Stomach (tissue), 9 donors: ENCODE data around the gene ERVFRD-1. TPM values are rescaled to one million over a fixed set of nuclear protein-coding genes. Genes with fewer than 3 reads are reported as not detected.

ENCODE experiments used
- DNase-seq, 2 donors: peaks; one replicate each; pipeline versions ENCODE4 v3.0.0 to v3.0.0-alpha.2; 2013 to 2019
- H3K27ac ChIP-seq, 5 donors: fragments of 200-600 bp in 4 of 5; sonication (generic) in 4 of 5; one replicate each; pipeline ENCODE4 v1.5.1; 2013 to 2019; ENCODE audit warnings: mild to moderate bottlenecking in 1 of 5, moderate library complexity in 1 of 5
- H3K27me3 ChIP-seq, 3 donors: fragments of 200-600 bp; sonication (generic); one replicate each; pipeline ENCODE4 v1.5.1; 2017 to 2019; ENCODE audit warnings: mixed run types in 1 of 3
- H3K36me3 ChIP-seq, 4 donors: fragments of 200-600 bp; sonication (generic); 1 replicate in 3 of 4; 2 replicates in 1 of 4; pipeline ENCODE4 v1.5.1; 2016 to 2019
- H3K4me1 ChIP-seq, 4 donors: fragments of 200-600 bp; sonication (generic); one replicate each; pipeline ENCODE4 v1.5.1; 2016 to 2019
- H3K4me3 ChIP-seq, 4 donors: fragments of 200-600 bp; sonication (generic) in 3 of 4; one replicate each; pipeline ENCODE4 v1.5.1; 2016 to 2019; ENCODE audit warnings: mild to moderate bottlenecking in 1 of 4
- H3K9me3 ChIP-seq, 4 donors: fragments of 200-600 bp; sonication (generic); one replicate each; pipeline ENCODE4 v1.5.1; 2016 to 2019
- EP300 ChIP-seq: sonication (generic); formaldehyde crosslinking; IDR thresholded peaks from one replicate; pipeline ENCODE4 v1.6.1; 2017; ENCODE audit warnings: antibody characterized with exemption
- POLR2A ChIP-seq, 4 donors: fragments of 450-650 bp; IDR thresholded peaks; one replicate each; pipeline ENCODE4 v1.6.1; 2016; ENCODE audit warnings: antibody characterized with exemption in 4 of 4, control low read depth in 2 of 4, mild to moderate bottlenecking in 1 of 4, moderate library complexity in 1 of 4
- POLR2AphosphoS5 ChIP-seq, 3 donors: sonication (generic); formaldehyde crosslinking; IDR thresholded peaks; one replicate each; pipeline ENCODE4 v1.6.1; 2016; ENCODE audit warnings: antibody characterized with exemption in 3 of 3
- WGBS, 5 donors: extraction: QIAGEN DNeasy Blood & Tissue Kit in 3 of 5; methylation state at CpG; one replicate each; pipeline versions ENCODE4 v1.1.5 to v1.1.7; 2013 to 2018; 5-methylcytosine and 5-hydroxymethylcytosine counted together
- intact Hi-C: fragments of 100-400 bp; cut with DNase I; formaldehyde crosslinking; loops from one replicate; pipeline ENCODE4 v1.15.1; 2023; ENCODE audit warnings: low total_unique reads
- polyA plus RNA-seq, 3 donors: library from polyadenylated mRNA; stranded (reverse); fragments of 200-250 nt; gene quantifications; one replicate each; pipeline ENCODE4 v1.2.3, GENCODE V29; 2013
- total RNA-seq, 5 donors: library from RNA; depleted of rRNA; stranded (reverse); fragments of >200 nt; gene quantifications; one replicate each; pipeline versions ENCODE4 v1.1.0 to v1.2.3, GENCODE V29; 2014 to 2016
- TF ChIP-seq, protein P1 (sequence below), 7 experiments: fragments of 450-650 bp in 4 of 7; fragments of 200-600 bp in 3 of 7; sonication (generic) in 3 of 7; IDR thresholded peaks; one replicate each; pipeline ENCODE4 v1.5.1; 2016 to 2019; ENCODE audit warnings: antibody characterized with exemption in 7 of 7, control low read depth in 2 of 7, mild to moderate bottlenecking in 1 of 7
- donor health status: healthy with polysubstance abuse.
- donor health status: Bipolar disorder and iron deficiency.
- donor health status: healthy.

ERVFRD-1 gene
- total and polyA plus RNA-seq, 8 donors = 0.15 to 1.2 (median 0.19) TPM; not detected in 5

DNA sequence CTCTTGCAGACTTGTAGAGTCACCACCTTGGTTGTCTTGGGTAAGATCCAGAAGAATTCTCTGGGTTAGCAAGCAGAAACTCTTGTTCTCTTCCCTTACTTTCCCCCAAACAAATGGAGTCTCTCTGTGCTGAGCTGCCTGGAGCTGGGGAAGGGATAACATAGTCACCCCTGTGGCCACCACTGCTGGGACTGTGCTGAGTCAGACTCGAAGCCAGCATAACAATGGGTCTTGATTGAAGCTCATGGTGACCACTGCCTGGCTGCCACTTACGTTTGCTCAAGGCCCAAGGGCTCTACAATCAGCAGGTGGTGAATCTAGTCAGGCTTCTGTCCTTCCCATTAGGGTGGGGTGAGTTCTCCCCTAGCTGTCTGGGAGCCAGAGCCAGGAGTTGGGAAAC lies 15.4 kb upstream of the ERVFRD-1 start:
- Histone ChIP-seq H3K4me3 (no peak overlapping the region), H3K4me1 (peaks cover 0 to 12% (median 6%) of the 10 kb centered on the region in 4 donors), H3K27me3 (no peaks in the 10 kb centered on the region), H3K27ac (no peak overlapping the region), H3K36me3 (peaks cover 0 to 10% (median 0%) of the 10 kb centered on the region in 4 donors), H3K9me3 (no peaks in the 10 kb centered on the region)
- WGBS, 5 donors = 60 to 83% (median 74%) methylated on average over 2 of the region's 2 CpGs
- no peak for DNase-seq
- TF ChIP-seq POLR2AphosphoS5 (IDR thresholded peaks at IDR 0.05) = no peak
- TF ChIP-seq, protein P1, sequence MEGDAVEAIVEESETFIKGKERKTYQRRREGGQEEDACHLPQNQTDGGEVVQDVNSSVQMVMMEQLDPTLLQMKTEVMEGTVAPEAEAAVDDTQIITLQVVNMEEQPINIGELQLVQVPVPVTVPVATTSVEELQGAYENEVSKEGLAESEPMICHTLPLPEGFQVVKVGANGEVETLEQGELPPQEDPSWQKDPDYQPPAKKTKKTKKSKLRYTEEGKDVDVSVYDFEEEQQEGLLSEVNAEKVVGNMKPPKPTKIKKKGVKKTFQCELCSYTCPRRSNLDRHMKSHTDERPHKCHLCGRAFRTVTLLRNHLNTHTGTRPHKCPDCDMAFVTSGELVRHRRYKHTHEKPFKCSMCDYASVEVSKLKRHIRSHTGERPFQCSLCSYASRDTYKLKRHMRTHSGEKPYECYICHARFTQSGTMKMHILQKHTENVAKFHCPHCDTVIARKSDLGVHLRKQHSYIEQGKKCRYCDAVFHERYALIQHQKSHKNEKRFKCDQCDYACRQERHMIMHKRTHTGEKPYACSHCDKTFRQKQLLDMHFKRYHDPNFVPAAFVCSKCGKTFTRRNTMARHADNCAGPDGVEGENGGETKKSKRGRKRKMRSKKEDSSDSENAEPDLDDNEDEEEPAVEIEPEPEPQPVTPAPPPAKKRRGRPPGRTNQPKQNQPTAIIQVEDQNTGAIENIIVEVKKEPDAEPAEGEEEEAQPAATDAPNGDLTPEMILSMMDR (IDR thresholded peaks at IDR 0.05) = no peak
- TF ChIP-seq POLR2A (IDR thresholded peaks at IDR 0.05) = no peak
- TF ChIP-seq EP300 = no peak
- intact Hi-C loops = no loop called here

DNA sequence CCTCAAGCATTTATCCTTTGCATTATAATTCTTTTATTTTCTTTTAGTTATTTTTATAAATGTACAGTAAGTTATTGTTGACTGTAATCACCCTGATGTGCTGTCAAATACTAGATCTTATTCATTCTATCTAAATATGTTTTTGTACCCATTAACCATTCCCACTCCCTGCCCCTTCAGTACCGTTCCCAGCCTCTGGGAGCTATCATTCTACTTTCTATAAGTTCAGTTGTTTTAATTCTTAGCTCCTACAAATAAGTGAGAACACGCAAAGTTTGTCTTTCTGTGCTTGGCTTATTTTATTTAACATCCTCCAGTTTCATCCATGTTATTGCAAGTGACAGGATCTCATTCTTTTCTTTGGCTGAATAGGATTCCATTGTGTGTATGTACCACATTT lies 12.5 kb upstream of the ERVFRD-1 start:
- Histone ChIP-seq H3K27me3 (no peaks in the 10 kb centered on the region), H3K36me3 (peaks cover 0 to 10% (median 0%) of the 10 kb centered on the region in 4 donors), H3K9me3 (no peaks in the 10 kb centered on the region), H3K4me3 (no peak overlapping the region), H3K4me1 (peaks cover 3 to 37% (median 19%) of the 10 kb centered on the region in 4 donors), H3K27ac (no peak overlapping the region)
- 90 to 96% (median 93%) methylated on average over 2 of the region's 2 CpGs for WGBS, 5 donors
- intact Hi-C loops = no loop called here
- no peak for DNase-seq
- TF ChIP-seq, protein P1 (IDR thresholded peaks at IDR 0.05) = peak in 1 of 7 experiments; percentile 4
- no peak for TF ChIP-seq EP300

DNA sequence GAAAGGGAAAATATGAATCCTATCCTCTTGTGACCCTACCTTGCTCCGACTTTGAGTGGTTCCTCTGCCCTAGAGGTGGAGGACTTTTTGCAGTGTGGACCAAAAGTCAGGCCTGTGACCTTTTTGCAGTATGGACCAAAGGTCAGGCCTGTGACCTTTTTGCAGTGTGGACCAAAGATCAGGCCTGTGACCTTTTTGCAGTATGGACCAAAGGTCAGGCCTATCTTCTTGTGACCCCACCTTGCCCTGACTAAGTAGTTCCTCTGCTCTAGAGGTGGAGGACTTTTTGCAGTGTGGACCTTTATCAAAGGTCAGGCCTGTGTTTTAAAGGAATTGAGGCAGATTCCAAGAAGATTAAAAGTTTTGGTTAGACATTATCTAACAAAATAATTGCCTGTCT lies 10.9 kb upstream of the ERVFRD-1 start:
- Histone ChIP-seq H3K27me3 (no peaks in the 10 kb centered on the region), H3K36me3 (peaks cover 0 to 7% (median 0%) of the 10 kb centered on the region in 4 donors), H3K27ac (no peak overlapping the region), H3K4me1 (peaks cover 3 to 37% (median 19%) of the 10 kb centered on the region in 4 donors), H3K4me3 (no peak overlapping the region), H3K9me3 (no peaks in the 10 kb centered on the region)
- WGBS, 5 donors = 79 to 90% (median 84%) methylated on average over 1 of the region's 1 CpG
- intact Hi-C loops = no loop called here
- no peak for DNase-seq
- TF ChIP-seq, protein P1 (IDR thresholded peaks at IDR 0.05) = no peak
- TF ChIP-seq POLR2AphosphoS5 (IDR thresholded peaks at IDR 0.05) (no peak), POLR2A (IDR thresholded peaks at IDR 0.05) (no peak), EP300 (no peak)

DNA sequence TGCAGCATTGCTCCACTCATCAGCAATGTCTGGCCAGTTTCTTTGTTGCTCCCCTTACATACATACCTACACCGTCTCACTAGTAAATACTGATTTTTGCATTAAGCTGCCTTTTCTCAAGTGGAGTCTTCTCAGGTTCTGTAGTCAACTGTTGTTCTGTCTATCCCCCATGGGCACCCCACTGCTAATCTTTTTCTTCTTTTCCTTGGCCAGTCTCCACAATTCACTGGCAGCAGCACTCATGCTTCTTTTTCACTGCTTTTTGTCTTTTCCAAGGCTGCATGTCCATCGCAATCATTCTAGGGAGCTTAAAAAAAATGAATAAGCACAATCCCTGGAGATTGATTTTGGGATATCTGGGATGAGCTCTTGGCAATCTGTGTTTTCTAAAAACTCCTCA lies 10.3 kb upstream of the ERVFRD-1 start:
- 68 to 77% (median 71%) methylated on average over 2 of the region's 2 CpGs for WGBS, 5 donors
- no peak overlapping the region for H3K27ac ChIP-seq
- peaks cover 0 to 2% (median 0%) of the 10 kb centered on the region in 4 donors for H3K36me3 ChIP-seq
- H3K4me1 ChIP-seq = peaks cover 3 to 37% (median 19%) of the 10 kb centered on the region in 4 donors
- DNase-seq = no peak
- H3K27me3 ChIP-seq = no peaks in the 10 kb centered on the region
- H3K4me3 ChIP-seq = no peak overlapping the region
- intact Hi-C loops = no loop called here
- no peaks in the 10 kb centered on the region for H3K9me3 ChIP-seq
- TF ChIP-seq POLR2A (IDR thresholded peaks at IDR 0.05) = no peak
- TF ChIP-seq, protein P1 (IDR thresholded peaks at IDR 0.05) = no peak
- no peak for TF ChIP-seq EP300
- no peak for TF ChIP-seq POLR2AphosphoS5 (IDR thresholded peaks at IDR 0.05)
